ENCODE measurements around the gene RDH13.
"Not testable (repeated sequence)": the region's sequence is repeated elsewhere in the genome, so short reads cannot be mapped to it uniquely, and the experiment has no call there.

- not testable (repeated sequence) for TF ChIP-seq CTCF (IDR thresholded peaks at IDR 0.05); ZFX (IDR thresholded peaks at IDR 0.05; ENCODE audit: borderline replicate concordance)
These were observed 44.3 kb upstream of the RDH13 start for GRCh38 chr19:55107252-55107651.
